ENCODE results near the gene RASIP1. TPM values are rescaled to one million over a fixed set of nuclear protein-coding genes. Genes with fewer than 3 reads are reported as not detected.

Gene RASIP1
- total and polyA plus RNA-seq, 2 of the 8 experiments (the other 6 are each of a cell fraction or from before 2014, with no cell fraction given): 9.3 to 11.4 TPM

GRCh38 chr19:48735031-48735615 lies 5.3 kb downstream of the RASIP1 start (continued):
- TF ChIP-seq YY1 (IDR thresholded peaks at IDR 0.05; ENCODE audit: low read depth, low read length): peak; percentile 30; the same call in 1 of the 2 replicates
- TF ChIP-seq RAD21 (IDR thresholded peaks at IDR 0.05 in 1 of 2, conservative IDR thresholded peaks at IDR 0.05 in 1 of 2; ENCODE audit: low read depth in 2 of 2, low read length in 2 of 2): peak in 1 of 2 experiments; percentile 8; a peak in 1 of 4 replicates
- no peak for TF ChIP-seq TCF12 (IDR thresholded peaks at IDR 0.05; ENCODE audit: low read depth, low read length)

Measured in H1 (cell line).